A549 treated with Mapracorat at 1 μM for 4 hours (cell line): ENCODE results near the gene FBXL22. TPM values are rescaled to one million over a fixed set of nuclear protein-coding genes. Genes with fewer than 3 reads are reported as not detected.

ENCODE experiments used
- total RNA-seq: library from RNA; stranded (reverse); fragments of 200-300 nt; extraction: Qiagen RNA extraction; gene quantifications from 5 replicates; pipeline ENCODE4 v1.2.3, GENCODE V29; 2022

FBXL22 gene, protein sequence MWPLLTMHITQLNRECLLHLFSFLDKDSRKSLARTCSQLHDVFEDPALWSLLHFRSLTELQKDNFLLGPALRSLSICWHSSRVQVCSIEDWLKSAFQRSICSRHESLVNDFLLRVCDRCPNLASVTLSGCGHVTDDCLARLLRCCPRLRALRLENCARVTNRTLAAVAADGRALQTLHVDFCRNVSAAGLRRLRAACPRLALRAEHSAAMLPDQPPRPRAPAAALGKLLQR
- 0.15 to 0.25 TPM (median 0.21 TPM) in 4 of 5 replicates, not detected in the other for total RNA-seq

DNA sequence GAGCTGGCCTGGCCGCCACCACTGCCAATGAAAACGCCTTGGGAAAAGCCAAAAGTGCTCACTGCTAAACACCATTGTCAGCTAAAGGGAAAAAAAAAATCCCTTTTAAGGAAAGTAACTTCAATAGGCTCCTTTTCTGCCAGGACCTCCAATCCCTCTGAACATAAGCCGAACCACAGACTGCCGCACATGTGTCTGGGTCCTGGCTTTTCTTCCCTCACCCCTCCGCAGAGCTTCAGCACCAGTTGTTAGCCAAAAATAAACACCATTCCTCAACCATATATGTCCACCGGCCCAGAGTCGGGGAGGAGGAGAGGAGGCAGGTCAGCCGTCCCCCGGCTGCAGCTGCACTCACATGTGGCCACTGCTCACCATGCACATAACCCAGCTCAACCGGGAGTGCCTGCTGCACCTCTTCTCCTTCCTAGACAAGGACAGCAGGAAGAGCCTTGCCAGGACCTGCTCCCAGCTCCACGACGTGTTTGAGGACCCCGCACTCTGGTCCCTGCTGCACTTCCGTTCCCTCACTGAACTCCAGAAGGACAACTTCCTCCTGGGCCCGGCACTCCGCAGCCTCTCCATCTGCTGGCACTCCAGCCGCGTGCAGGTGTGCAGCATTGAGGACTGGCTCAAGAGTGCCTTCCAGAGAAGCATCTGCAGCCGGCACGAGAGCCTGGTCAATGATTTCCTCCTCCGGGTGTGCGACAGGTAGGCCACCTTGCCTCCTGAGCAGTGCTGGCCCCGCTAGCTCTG, at the start of gene FBXL22:
TSS of gene FBXL22 (plus strand) at position 350 of the 753 bp plus-strand sequence. CDS start at position 356, 6 bp downstream.

Other genes with a start within 250 kb of the FBXL22 start
- 156 to 188 TPM (median 179 TPM) in 5 replicates for gene CA12, start 215.5 kb upstream of the FBXL22 start, total RNA-seq
- 38.9 to 44.3 TPM (median 41.1 TPM) in 5 replicates for gene USP3, start 92.8 kb upstream of the FBXL22 start, total RNA-seq
- 22.5 to 26.7 TPM (median 25.0 TPM) in 5 replicates for gene HERC1, start 236.6 kb downstream of the FBXL22 start, total RNA-seq